SIG-M5 treated with dmso at 0.1 percent for 504 hours (cell line): Measurements from ENCODE around the gene FAM50B.

Experiments
- DNase-seq: peaks from one replicate; lab custom pipeline; 2025; ENCODE audit not compliant: unreplicated experiment; lab: John Stamatoyannopoulos, UW

Gene FAM50B

DNA sequence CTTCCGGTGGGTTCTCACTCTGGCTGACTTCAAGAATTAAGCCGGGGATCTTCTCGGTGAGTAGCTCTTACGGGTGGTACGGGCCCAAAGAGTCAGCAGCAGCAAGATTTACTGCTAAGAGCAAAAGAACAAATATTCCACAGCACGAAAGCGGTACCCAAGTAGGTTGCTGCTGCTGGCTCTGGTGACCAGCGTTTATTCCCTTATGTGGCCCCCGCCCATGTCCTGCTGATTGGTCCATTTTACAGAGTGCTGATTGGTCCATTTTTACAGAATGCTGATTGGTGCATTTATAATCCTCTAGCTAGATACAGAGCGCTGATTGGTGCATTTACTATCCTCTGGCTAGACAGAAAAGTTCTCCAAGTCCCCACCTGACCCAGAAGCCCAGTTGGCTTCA, 44.3 kb downstream of the FAM50B start:
- DNase-seq, result no peak

DNA sequence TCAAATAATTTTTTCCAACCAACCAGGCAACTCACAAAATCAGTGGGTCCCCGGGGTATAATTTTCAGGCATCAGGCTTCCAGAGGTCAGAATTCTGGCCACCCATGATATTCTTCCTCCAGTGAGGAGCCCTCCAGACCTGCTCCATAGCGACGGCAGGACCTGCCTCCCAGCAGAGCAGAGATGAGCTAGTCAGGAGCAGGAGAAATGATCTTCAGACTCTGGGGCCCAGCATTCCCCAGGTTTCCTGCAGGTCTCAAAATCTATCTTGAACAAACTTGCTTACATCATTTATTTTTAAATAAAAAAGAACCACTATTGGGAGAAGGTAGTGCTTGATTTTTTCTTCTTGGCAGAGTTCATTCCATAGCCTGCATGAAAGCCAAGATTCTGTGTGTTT, 44.7 kb downstream of the FAM50B start:
- no peak for DNase-seq

DNA sequence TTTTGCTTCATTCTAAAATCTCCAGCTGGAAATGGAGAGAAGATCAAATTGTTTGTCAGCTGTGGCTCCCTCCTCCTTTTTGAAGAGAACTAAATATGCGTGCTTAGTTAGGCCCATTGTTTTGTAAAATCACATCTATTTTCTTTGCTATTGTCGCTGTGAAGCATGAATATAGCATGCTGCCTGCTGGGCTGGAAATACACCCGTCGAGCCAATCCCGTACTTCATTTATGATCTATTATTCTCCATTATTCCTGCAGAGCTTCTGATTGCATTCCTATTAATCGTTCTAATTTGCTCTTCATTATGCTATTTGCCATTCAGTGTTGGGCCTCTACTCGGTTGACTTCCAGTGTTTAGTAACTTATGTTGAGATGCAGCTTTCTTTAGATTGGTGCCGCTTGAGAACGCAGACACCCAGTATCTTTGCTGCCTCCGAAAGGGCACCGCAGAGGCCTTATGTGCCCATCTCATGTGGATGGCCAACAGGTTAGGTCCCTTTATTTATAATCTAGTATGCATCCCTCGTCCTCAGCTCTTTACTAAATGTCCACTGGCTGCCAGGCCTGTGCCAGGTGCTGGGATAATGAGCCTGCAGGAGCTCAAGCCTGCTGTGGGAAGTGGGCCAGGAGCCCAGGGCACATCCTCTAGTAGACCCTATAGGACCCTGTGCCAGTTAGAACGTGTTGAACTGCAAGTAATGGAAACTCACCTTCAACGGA, 45.6 kb downstream of the FAM50B start:
- no peak for DNase-seq

DNA sequence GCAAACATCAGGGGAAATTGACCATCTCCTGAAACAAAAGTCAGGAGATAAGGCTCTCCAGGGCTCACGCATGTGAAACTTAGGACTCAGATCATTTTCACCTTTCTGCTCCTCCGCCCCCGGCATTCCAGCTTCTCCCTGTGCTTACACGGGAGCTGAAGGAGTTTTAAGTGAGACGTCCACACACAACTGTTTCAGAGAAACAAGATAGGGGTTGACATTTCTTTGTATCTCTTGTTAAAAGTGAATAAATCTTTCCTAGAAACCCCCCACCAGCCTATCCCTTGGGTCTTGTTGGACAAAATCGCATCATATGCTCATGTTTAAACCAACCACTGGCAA, 46.1 kb downstream of the FAM50B start:
- no peak for DNase-seq

DNA sequence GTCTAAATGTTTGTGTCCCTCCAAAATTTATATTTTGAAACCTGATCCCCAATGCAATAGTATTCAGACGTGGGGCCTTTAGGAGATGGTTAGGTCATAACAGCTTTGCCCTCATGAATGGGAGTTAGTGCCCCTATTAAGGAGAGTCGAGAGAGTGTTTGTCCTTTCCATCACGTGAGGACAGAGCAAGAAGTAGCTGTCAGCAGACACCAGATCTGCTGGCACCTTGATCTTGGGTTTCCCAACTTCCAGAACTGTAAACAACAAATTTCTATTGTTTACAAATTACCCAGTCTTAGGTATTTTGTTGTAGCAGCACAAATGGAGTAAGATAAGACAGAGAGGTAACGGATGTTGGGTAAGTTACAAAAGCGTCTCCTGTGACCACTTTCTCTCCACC, 46.6 kb downstream of the FAM50B start:
- no peak for DNase-seq

DNA sequence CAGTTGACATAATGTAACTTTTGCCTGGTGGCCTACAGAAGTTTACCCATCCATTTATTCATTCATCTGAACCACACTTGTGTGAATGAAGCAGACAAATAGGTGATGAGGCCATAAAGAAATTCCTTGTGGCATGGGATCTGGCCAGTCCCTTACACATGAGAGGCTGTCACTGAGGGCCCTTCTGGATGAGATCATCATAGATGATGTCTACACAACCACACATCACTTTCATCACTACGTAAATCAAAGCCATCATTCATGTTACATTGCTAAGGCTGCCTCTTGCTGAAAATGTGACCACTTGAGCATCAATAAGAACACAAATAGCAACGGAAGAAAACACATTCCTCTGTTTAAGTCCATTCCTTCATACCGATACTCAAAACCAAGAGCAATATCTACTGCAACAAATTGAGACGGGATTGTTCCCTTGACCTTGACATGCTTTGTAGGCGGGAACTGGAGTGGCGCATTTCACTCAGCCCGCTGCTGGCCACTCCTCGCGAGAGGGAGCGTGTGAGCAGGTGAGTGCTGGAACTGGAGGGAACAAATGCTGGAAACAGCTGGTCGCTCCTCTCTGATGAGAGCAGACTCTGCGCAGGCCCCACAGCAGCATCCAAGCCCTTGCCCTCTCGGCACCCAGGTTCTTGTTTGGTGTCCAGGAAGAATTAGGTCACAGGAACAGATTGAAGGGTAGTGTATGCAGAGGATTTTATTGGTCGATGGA, 49.3 kb downstream of the FAM50B start:
- no peak for DNase-seq

DNA sequence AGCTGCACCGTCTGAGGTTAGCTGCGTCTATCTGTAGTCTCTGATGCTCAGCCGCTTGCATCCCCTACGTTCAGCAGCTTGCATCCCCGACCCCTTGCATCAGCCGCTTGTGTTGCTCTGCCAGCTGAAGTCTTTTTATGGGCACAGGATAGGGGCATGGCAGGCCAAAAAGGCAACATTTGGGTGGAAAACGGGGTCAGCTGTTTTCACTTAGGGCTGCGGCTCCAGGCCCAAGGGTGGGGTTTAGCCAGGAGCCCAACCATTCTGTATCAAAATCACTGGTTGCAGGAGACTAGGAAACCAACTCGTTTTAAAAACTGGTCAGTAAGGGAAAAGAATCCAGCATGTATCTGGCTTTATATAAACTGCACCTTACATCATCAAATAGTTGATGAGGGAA, 49.9 kb downstream of the FAM50B start:
- no peak for DNase-seq

DNA sequence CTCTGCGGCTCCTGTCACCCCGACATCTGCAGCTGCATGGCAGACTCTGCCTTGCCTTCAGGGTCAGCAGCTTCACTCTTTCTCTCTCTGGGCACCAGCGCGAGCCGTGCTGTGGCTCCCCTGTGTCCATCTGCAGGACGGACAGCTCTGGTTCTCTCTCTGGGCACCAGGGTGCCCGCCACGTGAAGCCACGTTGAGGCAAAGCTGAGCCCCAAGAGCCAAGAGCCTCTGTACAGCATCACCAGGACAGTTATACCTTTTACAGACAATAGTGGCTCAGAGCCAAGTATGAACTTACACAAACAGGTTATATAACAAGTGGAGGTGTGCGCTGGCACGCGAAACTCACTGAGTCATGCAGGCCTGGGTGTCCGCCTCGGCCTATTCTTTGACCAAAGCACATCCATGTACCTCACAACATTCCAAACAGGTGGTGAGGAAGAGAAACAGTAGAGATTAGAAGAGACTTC, 50.8 kb downstream of the FAM50B start:
- DNase-seq, result no peak
